HG03139 (cell line): ENCODE data around the gene CYB561D2.

Experiments
- ATAC-seq: cut with Tn5 transposase; IDR thresholded peaks from one replicate; pipeline ENCODE4 v1.9.1; 2021; ENCODE audit not compliant: unreplicated experiment

Gene CYB561D2

DNA sequence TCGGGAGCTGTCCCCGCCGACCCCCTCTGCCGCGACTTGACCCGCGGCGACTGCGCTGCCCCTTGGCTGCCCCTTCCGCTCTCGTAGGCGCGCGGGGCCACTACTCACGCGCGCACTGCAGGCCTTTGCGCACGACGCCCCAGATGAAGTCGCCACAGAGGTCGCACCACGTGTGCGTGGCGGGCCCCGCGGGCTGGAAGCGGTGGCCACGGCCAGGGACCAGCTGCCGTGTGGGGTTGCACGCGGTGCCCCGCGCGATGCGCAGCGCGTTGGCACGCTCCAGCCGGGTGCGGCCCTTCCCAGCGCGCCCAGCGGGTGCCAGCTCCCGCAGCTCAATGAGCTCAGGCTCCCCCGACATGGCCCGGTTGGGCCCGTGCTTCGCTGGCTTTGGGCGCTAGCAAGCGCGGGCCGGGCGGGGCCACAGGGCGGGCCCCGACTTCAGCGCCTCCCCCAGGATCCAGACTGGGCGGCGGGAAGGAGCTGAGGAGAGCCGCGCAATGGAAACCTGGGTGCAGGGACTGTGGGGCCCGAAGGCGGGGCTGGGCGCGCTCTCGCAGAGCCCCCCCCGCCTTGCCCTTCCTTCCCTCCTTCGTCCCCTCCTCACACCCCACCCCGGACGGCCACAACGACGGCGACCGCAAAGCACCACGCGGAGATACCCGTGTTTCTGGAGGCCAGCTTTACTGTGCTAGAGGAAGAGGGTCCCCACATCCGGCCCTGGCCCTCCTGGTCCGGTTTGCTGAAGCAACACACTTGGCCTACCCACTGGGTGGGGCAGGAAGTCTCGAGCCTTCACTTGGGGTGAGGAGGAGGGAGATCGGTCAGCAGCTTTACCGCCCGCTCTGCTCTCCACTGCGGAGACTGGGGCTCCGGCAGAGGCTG is 10.0 kb upstream of the CYB561D2 start, which contains the start of gene RASSF1:
Gene RASSF1 (minus strand): TSS at position 389 of the 882 bp plus-strand sequence. CDS start 31 bp downstream, at position 358.
- ATAC-seq, result peak; percentile 23

DNA sequence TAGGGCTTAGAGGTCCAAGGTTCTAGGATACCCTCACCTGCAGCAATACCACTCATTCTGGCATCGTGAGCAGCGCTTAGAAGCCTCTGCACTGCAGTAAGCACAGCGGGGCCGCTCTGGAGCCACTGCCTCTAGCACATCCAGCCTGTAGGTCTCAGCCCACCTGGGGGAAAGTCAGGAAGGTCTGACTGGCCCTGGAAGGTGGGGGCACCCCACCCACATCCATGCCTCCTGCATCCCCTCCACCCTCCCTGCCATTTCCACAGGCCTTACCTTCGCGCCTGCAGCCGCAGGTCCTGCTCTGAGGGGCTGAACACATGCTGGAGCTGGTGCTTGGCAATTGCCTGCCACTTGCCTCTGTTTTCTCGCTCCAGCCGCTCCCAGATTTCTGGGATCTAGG is 9.1 kb upstream of the CYB561D2 start:
- no peak for ATAC-seq

DNA sequence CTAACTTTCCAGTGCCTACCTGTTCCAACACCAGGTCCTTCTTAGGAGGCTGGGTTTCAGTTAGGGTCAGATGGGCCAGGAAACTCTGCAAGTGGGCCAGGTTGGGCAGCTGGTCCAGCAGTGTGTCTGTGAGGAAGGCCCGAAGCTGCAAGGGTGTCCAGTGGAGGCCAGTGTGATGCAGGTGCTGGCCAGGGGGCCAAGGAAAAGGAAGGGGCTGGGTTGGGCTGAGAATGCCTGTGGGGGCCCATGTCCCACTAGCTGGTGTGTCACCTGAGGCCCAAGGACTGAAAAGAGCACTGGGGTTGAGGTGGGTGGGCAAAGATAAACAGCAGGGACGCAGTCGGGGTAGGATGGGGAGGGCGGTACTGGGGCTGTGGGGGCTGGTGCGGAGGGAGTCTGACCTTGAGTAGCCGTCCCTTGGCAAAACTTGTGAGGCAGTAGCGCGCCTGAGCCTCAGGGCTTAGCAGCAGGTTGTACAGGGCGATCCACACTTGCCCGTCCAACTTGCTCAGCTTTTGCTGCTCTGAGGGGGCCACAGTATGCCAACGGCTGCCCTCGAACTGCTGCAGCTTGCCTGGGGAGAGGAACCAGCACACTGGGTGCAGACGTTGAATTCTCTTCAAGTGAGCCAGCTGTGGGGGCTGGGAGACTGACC is 8.5 kb upstream of the CYB561D2 start:
- no peak for ATAC-seq

DNA sequence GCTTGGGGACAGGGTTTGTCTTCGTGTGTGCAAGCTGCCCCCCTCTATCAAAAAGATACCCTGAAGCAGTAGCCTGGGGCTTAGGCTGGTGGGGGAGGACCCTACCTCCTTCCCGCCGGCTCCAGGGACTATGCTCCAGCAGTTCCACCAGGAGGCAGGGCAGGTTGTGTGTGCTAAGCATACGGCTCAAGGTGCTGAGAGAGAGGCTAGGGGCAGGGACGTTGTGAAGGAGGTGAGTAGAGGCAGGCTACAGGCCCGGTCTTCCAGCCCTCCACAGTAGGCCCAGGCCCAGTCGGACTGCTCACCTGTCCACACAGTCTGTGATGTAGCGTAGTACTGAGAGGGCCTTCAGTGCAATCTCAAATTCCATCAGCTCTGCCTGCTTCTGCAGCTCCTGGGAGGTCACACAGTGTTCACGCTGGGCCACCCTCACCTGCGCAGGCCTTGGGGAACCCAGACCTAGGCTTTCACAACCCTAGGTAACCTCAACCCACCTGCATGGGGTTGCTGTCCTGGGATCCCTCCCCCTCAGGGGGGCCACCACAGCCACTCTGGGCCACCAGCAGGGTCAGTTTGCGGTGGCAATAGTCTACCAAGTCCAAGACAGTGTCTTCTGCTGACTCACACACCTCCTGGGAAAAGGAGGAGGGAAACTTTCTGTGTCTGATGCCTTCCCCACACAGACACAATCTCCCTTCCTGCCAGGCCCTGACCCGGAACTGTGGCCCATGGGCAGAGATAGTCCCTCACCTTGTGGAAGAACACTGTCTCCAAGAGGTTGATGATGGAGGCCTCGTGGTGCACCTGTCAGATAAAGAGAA is 7.6 kb upstream of the CYB561D2 start:
- ATAC-seq, result no peak

DNA sequence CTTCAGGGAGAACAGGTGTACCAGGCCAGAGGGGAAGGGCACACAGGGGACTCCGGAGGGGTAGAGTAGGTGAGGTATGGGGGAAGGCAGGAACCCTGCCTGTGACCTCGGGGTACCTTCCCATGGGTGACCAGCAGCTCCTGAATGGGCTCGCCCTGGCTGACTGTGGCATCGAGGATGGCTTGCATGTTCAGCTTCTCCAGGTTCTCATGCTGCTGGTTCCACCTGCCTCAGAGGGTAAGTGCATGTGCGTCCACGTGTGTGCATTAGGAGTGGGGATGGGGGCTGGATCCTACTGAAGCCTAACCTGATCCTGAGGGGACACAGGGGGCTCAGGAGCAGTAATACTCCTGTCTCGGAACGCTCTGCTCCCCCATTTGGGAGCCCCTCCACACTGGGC is 5.7 kb upstream of the CYB561D2 start:
- ATAC-seq, result no peak

DNA sequence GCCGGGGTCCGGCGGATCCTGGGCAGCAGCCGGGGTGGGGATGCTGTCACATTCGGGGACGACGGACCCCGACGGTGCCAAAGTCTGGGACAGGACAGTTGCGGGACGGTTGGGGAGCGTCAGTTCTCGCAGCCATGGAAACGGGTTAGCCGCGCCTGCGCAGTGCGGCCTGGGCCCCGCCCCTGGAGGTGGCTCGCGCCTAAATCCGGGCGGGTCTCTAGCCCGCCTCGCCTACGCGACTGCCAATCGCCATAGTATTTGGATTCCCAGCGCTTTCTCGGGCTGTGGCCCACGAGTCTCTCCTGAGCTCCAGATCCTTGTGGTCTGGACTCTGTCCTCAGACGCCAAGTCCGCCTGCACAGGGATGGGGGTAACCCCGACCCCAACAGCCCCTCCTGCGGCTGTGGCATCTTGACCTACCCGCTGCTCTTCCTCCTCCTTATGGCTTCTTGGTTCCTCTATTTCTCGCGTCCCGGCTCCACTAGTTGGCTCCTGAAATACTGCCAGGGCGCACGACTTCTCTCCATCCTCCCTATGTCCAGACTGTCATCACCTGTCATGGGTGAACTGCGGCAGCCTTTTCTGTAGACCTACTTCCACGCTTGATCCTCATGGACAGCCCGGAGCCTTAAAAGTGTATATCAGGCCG is 5.0 kb upstream of the CYB561D2 start, which contains the start of gene ZMYND10:
Gene ZMYND10 (minus strand): TSS at position 147 of the 649 bp plus-strand sequence. CDS start 153 bp downstream, outside the sequence.
- ATAC-seq, result no peak

DNA sequence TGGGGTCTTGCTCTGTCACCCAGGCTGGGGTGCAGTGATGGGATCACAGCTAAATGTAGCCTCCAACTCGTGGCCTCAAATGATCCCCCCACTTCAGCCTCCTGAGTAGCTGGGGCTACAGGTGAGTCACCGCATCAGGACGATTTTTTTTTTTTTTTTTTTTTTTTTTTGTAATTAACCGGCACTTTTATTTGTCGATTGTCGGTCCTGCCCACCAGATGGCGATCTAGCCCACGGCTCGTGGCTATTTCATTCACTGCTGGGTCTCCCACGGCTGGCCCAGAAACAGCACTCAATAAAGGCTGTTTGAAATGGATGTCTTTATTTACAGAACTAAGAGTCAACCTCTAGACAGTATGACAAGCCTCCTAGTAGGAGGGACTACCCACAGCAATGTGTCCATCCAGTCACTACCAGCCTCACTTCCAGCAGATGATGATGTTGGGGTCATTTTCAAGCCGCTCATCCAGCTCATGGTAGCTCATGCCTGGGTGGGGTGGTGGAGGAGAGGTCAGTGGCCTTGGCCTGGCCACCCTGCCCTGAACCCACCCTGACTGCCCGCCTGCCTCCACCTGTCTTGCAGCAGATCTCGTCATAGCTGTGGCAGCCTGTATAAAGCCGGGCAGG is 3.4 kb upstream of the CYB561D2 start:
- ATAC-seq, result no peak

DNA sequence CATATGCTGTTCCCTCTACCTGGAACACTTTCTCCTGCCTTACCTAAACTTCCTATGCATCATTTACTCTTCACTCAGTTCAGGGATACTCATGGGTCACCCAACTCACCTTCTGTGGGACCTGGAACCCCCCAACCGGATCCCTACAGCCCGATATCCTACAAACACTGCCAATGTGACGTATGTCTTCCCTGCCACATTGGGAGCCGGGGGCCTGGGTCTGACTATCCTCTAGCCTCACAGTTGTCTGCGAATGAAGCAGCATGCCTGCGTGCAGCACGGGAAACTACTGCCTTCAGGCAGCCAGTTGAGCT is 492 bp upstream of the CYB561D2 start:
- no peak for ATAC-seq

DNA sequence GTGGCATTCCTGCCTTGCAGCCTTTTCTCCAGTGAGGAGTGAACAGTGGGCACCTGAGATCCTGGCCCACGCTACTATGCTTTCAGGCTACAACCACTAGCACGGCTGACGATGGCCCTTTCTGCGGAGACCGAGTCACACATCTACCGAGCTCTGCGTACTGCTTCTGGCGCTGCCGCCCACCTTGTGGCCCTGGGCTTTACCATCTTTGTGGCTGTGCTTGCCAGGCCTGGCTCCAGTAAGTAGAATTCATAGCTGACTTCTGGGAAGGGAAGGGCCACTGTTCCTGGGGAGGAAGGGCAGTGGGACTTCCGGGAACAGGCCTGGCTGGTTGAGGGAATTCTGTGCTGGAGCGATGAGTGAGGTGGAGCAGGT is 648 bp downstream of the CYB561D2 start:
- ATAC-seq, result no peak

DNA sequence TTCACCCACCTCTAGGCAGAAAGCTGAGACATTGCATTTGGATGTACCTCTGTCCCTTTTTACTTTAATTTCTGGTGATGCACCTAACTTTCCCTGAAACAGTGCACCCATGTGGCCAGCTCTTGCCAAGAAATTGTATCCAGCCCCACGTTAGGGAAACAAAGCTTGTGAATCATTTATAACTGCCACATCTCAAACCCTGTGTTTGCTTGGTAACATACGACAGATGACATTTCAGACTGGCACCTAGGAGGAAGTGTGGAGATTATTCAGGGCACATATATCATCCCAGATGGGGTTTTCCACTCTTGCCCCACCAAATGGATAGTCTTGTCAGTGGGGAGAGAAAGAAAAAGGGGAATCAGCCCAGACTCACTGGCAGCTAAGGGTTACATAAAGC is 2.1 kb downstream of the CYB561D2 start:
- ATAC-seq, result no peak

DNA sequence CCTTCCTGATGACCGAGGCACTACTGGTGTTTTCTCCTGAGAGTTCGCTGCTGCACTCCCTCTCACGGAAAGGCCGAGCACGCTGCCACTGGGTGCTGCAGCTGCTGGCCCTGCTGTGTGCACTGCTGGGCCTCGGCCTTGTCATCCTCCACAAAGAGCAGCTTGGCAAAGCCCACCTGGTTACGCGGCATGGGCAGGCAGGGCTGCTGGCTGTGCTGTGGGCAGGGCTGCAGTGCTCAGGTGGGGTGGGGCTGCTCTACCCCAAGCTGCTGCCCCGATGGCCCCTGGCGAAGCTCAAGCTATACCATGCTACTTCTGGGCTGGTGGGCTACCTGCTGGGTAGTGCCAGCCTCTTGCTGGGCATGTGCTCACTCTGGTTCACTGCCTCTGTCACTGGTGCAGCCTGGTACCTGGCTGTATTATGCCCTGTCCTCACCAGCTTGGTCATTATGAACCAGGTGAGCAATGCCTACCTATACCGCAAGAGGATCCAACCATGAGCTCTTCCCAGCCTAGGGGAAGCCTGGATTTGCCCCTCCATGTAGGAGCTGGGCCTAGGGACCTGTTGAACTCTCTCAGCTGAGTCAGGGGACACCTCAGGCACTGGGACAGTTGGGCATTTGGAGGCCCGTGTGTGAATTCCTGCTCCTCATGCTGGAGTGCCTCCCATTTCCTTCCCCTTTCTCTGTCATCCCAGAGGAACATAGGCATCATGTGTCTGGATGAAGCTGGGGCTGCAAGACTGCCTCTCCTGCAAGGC is 2.8 kb downstream of the CYB561D2 start:
- ATAC-seq, result no peak

DNA sequence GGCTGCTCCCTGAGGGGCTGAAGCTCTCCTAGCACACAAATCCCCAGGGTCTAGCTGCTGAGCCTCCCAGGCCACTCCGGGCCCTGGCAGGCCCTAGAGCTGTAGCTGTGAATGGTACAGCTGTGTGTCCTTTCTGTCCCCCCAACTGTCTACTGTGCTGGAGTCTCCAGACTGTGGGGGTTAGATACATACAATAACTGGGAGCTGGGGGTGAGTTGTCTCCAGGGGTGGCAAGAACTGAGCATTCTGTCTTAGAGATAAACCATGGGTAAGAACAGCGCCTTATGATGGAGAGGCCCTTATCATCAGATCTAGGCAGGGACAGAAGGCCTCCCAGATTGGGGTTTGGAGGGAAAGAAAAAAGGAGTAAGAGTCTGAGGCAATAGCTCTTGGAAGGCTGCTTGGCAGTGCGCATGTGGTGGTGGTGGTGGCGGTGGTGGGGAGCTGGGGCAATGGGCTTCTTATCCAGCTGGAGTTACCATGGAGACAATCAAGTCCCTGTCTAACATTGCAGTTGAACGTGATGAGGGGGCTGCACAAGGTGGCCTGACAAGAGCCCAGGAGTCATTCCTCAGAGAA is 3.6 kb downstream of the CYB561D2 start:
- ATAC-seq, result no peak

DNA sequence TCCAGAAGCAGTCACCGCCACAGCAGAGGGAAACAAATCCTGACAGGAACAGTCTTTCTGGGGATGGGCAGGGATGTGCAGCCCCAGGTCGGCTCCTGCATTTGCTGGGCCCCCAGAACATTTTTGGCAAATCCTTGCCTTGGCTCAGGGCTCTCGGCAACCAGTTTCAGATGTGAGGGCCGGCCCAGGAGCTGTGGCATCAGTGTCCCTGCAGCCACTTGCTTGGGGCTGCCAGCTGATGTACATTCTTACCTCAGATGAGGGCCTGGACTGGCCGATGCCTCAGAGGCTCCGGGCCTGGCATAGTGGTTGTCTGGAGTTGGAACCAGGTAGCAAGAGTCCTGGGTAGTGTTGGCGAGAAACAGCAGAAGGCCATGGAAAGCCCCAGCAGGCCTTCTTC is 4.2 kb downstream of the CYB561D2 start:
- no peak for ATAC-seq

DNA sequence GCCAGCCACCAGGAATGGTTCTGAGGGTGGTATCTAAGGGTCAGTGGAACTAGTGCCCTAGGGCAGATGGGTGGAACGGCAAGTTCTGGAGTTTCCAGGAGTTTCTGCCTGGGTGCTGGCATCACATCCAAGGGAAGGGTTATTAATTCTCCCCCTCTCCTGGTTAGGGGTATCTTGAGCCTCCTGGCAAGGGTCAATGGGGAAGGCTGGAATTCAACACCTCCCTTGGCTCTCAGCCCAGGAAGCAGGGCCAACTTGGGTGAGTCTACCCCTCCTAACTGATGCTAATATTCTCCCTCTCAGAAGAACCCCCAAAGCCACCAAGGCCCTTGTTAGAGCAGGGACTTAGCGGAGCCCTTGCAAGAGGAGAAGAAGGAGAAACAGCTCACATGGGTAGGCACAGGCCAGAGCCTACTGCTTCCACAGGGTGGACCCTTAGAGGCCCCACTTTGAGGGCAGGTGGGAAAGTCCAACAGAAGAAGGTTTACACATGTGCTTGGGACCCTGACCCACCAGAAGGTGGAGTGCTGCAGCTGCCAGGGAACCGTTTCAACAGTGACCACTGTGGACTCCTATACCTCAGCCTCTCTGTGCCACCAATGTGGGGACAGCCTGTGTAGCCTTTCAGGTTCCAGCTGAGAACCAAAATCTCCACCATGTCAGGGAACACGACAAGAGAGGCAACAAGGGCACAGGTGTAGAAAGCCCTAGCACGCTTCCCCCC is 5.3 kb downstream of the CYB561D2 start:
- ATAC-seq, result no peak

DNA sequence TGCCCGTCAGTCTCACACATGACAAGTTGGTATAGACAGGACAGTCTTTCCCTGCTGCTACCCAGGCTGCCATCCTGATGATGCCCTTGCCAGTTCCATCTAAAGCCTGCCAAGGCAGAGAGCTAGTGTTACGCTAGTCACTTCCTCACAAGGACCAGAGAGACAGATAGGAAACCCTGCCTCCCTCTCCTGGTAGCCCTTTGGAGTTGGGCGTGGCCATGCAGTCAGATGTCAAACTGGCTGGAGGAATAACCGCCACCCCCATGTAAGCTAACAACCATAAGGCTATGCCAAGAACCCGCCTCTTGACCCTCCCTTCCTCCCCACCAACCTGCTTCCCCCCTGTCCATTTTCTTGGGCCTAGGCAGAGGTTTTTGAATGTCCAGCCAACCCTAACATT is 5.9 kb downstream of the CYB561D2 start:
- ATAC-seq, result no peak

DNA sequence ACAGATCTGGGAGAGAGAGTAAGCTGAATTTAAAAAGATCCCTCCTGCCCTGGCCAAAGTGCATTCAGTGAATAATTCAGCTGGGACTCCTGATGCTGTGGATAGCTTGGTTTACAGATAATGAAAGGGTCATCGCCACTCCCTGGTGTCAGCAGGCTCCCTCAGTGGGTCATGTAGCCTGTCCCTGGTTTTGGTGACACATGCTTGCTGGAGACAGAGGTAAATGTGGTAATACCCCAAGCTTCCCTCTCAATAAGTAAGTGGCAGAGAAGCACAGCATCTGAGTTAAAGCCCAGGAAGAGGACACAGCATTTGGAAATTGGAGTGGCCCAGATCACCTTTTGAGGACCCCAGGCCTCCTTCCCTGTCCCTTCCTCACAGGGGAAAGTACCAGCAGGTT is 6.8 kb downstream of the CYB561D2 start:
- no peak for ATAC-seq

DNA sequence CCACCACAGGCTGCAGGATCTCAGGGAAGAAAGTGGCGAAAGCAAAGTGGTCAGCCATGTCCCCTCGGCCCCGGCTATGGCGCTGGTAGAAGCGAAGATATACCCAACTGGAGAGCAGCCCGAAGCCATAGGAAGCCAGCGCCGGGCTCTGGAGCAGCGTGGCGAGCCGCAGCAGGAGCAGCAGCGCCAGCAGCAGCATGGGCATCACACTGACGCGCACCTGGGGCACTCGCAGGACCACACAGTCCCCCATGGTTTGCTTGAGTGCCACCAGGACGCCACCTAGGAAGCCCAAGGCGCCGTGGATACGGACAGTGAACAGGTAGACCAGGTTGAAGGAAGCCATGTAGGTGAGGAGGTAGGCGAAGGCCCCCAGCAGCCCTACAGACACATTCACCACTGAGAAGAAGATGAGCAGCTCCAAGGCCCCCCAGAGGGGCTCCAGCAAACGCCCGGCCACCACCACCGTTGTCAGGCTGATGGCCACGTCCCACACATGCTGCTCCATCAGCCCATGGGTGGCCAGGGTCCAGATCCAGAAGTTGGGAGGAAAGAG is 7.8 kb downstream of the CYB561D2 start:
- no peak for ATAC-seq

DNA sequence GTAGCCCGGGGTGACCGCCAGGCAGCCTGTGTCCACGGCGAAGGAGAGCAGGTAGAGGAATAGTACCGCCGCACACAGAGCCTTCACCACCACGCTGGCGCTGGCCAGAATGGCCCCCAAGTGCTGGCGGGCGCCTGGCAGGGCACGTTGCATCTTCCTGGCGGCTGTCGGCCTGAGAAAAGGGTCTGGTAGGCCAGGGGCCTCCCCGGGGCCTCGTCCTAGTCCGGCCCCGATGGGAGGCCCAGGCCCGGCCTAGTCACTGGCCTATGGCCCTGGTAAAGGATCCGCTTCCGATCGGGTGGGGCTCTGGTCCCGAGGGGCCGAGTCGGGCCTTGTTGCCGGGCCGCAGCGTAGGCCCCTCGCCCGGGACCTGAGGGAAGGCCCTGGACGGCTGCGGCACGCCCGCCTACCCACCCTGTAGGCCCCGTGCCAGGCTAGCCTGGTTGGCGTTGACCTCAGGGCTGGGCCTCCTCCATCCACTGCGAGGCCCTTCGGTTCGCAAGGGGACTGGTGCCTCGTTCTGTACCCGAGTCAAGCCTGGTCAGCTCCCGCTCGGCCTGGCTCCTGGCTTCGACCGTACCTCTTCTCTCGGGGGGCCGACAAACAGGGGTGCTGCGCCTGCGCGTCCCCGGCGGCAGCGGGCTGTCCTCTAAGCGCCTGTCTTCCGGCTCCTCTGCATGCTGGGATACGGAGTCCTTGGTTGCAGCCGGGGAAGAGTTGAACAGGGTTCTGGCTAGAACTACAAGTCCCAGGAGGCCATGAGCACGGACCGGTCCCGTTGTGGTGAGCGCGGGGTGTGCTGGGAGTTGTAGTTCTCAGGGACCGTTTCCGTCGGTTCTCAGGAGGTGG is 8.5 kb downstream of the CYB561D2 start, which contains the start of gene TMEM115:
Gene TMEM115 (minus strand): TSS at position 611 of the 849 bp plus-strand sequence. CDS start 458 bp downstream, at position 153.
- ATAC-seq, result peak; percentile 99
